NCI-H69 (cell line): ENCODE measurements around the gene LYZL6.
"Not testable (repeated sequence)": the region's sequence is repeated elsewhere in the genome, so short reads cannot be mapped to it uniquely, and the experiment has no call there.

Experiments
- DNase-seq: peaks from one replicate; lab custom pipeline; 2025; lab: John Stamatoyannopoulos, UW

The LYZL6 gene

GRCh38 chr17:35947156-35947585, 3.7 kb upstream of the LYZL6 start:
- DNase-seq, result peak; percentile 77

- no peak for DNase-seq
These were observed 638 bp upstream of the LYZL6 start for GRCh38 chr17:35944151-35944550.

- DNase-seq, result peak; percentile 51
These were observed 826 bp downstream of the LYZL6 start for GRCh38 chr17:35942588-35943186.

GRCh38 chr17:35938492-35938891, 5.0 kb downstream of the LYZL6 start:
- not testable (repeated sequence) for DNase-seq

GRCh38 chr17:35936063-35936462, 7.5 kb downstream of the LYZL6 start:
- peak; percentile 6 for DNase-seq

- no peak for DNase-seq
These were observed 8.8 kb downstream of the LYZL6 start for GRCh38 chr17:35934760-35935159.

- no peak for DNase-seq
These were observed 10.9 kb downstream of the LYZL6 start for GRCh38 chr17:35932586-35932985.

- no peak for DNase-seq
These were observed 11.6 kb downstream of the LYZL6 start for GRCh38 chr17:35931794-35932425.

GRCh38 chr17:35930211-35931065, 13.1 kb downstream of the LYZL6 start, which contains the start of gene RDM1:
Gene RDM1 (minus strand): TSS chr17:35930773. CDS start chr17:35930727, 46 bp downstream.
- peak; percentile 96 for DNase-seq

- no peak for DNase-seq
These were observed 15.8 kb downstream of the LYZL6 start for GRCh38 chr17:35927714-35928113.

GRCh38 chr17:35923609-35924114, 19.9 kb downstream of the LYZL6 start:
- no peak for DNase-seq

GRCh38 chr17:35920229-35920628, 23.3 kb downstream of the LYZL6 start:
- no peak for DNase-seq

GRCh38 chr17:35918665-35919064, 24.8 kb downstream of the LYZL6 start:
- no peak for DNase-seq

- no peak for DNase-seq
These were observed 25.8 kb downstream of the LYZL6 start for GRCh38 chr17:35917519-35918213.

GRCh38 chr17:35915153-35915964, 28.2 kb downstream of the LYZL6 start:
- no peak for DNase-seq

- no peak for DNase-seq
These were observed 29.2 kb downstream of the LYZL6 start for GRCh38 chr17:35914354-35914753.

- DNase-seq, result no peak
These were observed 29.9 kb downstream of the LYZL6 start for GRCh38 chr17:35913609-35914008.

GRCh38 chr17:35912942-35913341, 30.6 kb downstream of the LYZL6 start:
- no peak for DNase-seq

GRCh38 chr17:35912339-35912912, 31.1 kb downstream of the LYZL6 start:
- no peak for DNase-seq

GRCh38 chr17:35909408-35909807, 34.1 kb downstream of the LYZL6 start:
- no peak for DNase-seq

- DNase-seq, result no peak
These were observed 35.8 kb downstream of the LYZL6 start for GRCh38 chr17:35907691-35908090.
